SU-DHL-6 (cell line): Measurements from ENCODE around the gene LIPK.

ENCODE experiments used
- H2AFZ ChIP-seq: fragments of 200-600 bp; sonication (generic); 2 replicates; pipeline ENCODE4 v1.6.1; 2014; ENCODE audit warnings: low read depth, mild to moderate bottlenecking, moderate library complexity, mixed read lengths, antibody characterized with exemption, low read length; ENCODE audit not compliant: severe bottlenecking
- H3F3A ChIP-seq: fragments of 200-600 bp; shearing (Covaris generic); 2 replicates; pipeline ENCODE4 v1.6.0; 2016; ENCODE audit warnings: antibody characterized with exemption, mild to moderate bottlenecking; ENCODE audit not compliant: insufficient read depth
- H3K27ac ChIP-seq: fragments of 200-600 bp; sonication (generic); 2 replicates; pipeline ENCODE4 v1.5.1; 2016; ENCODE audit warnings: low read depth, mild to moderate bottlenecking, low read length, moderate library complexity, mixed read lengths
- H3K27me3 ChIP-seq: fragments of 200-600 bp; sonication (generic), shearing (Covaris generic); 2 replicates; pipeline ENCODE4 v1.6.0; 2014; ENCODE audit warnings: mild to moderate bottlenecking, low read length
- H3K36me3 ChIP-seq: fragments of 200-600 bp; sonication (generic); 2 replicates; pipeline ENCODE4 v1.6.1; 2014; ENCODE audit warnings: mild to moderate bottlenecking, low read length, mixed read lengths
- H3K4me2 ChIP-seq: fragments of 300-600, 200-600 bp; shearing (Covaris generic), sonication (generic); 2 replicates; pipeline ENCODE4 v1.6.0; 2014; ENCODE audit warnings: low read length, low read depth, mild to moderate bottlenecking; ENCODE audit not compliant: poor library complexity, severe bottlenecking
- H3K4me3 ChIP-seq: fragments of 200-600 bp; sonication (generic); 2 replicates; pipeline ENCODE4 v1.5.1; 2014; ENCODE audit warnings: antibody characterized with exemption, low read length, mild to moderate bottlenecking, mixed read lengths; ENCODE audit not compliant: insufficient read depth, poor library complexity, severe bottlenecking
- H3K79me2 ChIP-seq: fragments of 200-600 bp; sonication (generic); 2 replicates; pipeline ENCODE4 v1.6.1; 2014; ENCODE audit warnings: mild to moderate bottlenecking, low read length, moderate library complexity; ENCODE audit not compliant: insufficient read depth
- H3K9ac ChIP-seq: fragments of 200-600 bp; sonication (generic); 2 replicates; pipeline ENCODE4 v1.7.0; 2014; ENCODE audit warnings: mild to moderate bottlenecking, low read length
- H3K9me2 ChIP-seq: fragments of 200-600 bp; sonication (generic); replicated peaks from 2 replicates; pipeline ENCODE4 v1.6.1; 2014; ENCODE audit warnings: low read length; ENCODE audit not compliant: insufficient read depth
- H3K9me3 ChIP-seq: fragments of 200-600 bp; sonication (generic); 2 replicates; pipeline ENCODE4 v1.6.1; 2014; ENCODE audit warnings: low read length, mixed read lengths; ENCODE audit not compliant: insufficient read depth
- H4K20me1 ChIP-seq: fragments of 200-600 bp; sonication (generic); 2 replicates; pipeline ENCODE4 v1.6.1; 2014; ENCODE audit warnings: low read depth, mild to moderate bottlenecking, antibody characterized with exemption, low read length, moderate library complexity, mixed read lengths
- EZH2phosphoT487 ChIP-seq: fragments of 200-600 bp; sonication (generic), shearing (Covaris generic); conservative IDR thresholded peaks from 2 replicates; pipeline ENCODE4 v1.6.1; 2018; ENCODE audit warnings: mild to moderate bottlenecking, antibody characterized with exemption, low read length, moderate library complexity, mixed read lengths
- TF ChIP-seq, protein P1 (sequence below): fragments of 200-600 bp; sonication (generic); IDR thresholded peaks from one replicate; pipeline ENCODE4 v1.5.1; 2017; ENCODE audit warnings: antibody characterized with exemption, mild to moderate bottlenecking, low read length, moderate library complexity; ENCODE audit not compliant: insufficient read depth, poor library complexity, severe bottlenecking

Gene LIPK

DNA sequence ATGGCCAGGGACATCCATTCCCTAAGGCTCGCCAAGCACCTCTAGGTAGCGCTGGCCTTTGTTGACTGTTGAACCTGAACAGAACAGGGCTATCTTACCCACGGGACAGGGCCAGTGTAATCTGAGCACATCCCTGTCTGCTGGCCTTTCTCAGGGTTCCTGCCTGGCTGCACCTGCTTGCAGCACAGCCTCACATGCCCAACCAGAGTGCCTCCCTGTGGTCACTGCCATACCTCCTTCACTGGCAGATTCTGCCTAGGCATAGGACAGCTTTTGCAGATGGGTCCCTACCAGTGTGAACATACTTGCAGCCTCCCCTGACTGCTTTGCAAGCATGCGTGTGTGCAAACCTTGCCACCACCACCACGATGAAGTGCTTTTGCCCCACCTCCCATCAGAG, 38.0 kb downstream of the LIPK start:
- no peaks in the 10 kb centered on the region for H3F3A ChIP-seq
- H3K27ac ChIP-seq, result no peak overlapping the region
- no peaks in the 10 kb centered on the region for H3K79me2 ChIP-seq
- TF ChIP-seq, protein P1, sequence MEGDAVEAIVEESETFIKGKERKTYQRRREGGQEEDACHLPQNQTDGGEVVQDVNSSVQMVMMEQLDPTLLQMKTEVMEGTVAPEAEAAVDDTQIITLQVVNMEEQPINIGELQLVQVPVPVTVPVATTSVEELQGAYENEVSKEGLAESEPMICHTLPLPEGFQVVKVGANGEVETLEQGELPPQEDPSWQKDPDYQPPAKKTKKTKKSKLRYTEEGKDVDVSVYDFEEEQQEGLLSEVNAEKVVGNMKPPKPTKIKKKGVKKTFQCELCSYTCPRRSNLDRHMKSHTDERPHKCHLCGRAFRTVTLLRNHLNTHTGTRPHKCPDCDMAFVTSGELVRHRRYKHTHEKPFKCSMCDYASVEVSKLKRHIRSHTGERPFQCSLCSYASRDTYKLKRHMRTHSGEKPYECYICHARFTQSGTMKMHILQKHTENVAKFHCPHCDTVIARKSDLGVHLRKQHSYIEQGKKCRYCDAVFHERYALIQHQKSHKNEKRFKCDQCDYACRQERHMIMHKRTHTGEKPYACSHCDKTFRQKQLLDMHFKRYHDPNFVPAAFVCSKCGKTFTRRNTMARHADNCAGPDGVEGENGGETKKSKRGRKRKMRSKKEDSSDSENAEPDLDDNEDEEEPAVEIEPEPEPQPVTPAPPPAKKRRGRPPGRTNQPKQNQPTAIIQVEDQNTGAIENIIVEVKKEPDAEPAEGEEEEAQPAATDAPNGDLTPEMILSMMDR, result no peak
- no peak for TF ChIP-seq EZH2phosphoT487
- H4K20me1 ChIP-seq, result no peaks in the 10 kb centered on the region
- H3K4me3 ChIP-seq, result no peak overlapping the region
- no peaks in the 10 kb centered on the region for H3K36me3 ChIP-seq
- H2AFZ ChIP-seq, result no peak overlapping the region
- H3K9ac ChIP-seq, result no peak overlapping the region
- H3K4me2 ChIP-seq, result no peak overlapping the region
- no peaks in the 10 kb centered on the region for H3K9me2 ChIP-seq
- no peaks in the 10 kb centered on the region for H3K27me3 ChIP-seq
- H3K9me3 ChIP-seq, result no peaks in the 10 kb centered on the region

DNA sequence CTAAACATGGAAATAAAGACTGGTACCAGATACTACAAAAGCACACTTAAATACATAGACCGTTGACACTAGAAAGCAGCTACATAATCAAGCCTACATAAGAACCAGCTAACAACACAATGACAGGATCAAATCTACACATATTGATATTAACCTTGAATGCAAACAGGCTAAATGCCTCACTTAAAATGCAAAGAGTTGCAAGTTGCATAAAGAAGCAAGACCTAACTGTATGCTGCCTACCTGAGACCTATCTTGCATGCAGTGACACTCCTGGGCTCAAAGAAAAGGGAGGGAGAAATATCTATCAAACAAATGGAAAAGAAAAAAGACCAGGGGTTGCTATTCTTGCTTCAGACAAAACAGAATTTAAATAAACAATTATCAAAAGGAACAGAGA, 39.6 kb downstream of the LIPK start:
- no peak overlapping the region for H3K4me2 ChIP-seq
- H3K4me3 ChIP-seq, result no peak overlapping the region
- TF ChIP-seq, protein P1, result no peak
- no peak for TF ChIP-seq EZH2phosphoT487
- H2AFZ ChIP-seq, result no peak overlapping the region
- H3K9me3 ChIP-seq, result no peaks in the 10 kb centered on the region
- no peaks in the 10 kb centered on the region for H3K9me2 ChIP-seq
- H3K36me3 ChIP-seq, result no peaks in the 10 kb centered on the region
- no peaks in the 10 kb centered on the region for H3K27me3 ChIP-seq
- no peaks in the 10 kb centered on the region for H3K79me2 ChIP-seq
- H3K9ac ChIP-seq, result no peak overlapping the region
- no peaks in the 10 kb centered on the region for H3F3A ChIP-seq
- no peaks in the 10 kb centered on the region for H4K20me1 ChIP-seq
- H3K27ac ChIP-seq, result no peak overlapping the region

GRCh38 chr10:88754287-88754686, 48.2 kb downstream of the LIPK start:
- no peaks in the 10 kb centered on the region for H3K36me3 ChIP-seq

More at GRCh38 chr10:88754287-88754686, 48.2 kb downstream of the LIPK start:
- Histone ChIP-seq H3K4me2 (no peak overlapping the region), H4K20me1 (no peaks in the 10 kb centered on the region), H2AFZ (no peak overlapping the region), H3F3A (no peaks in the 10 kb centered on the region), H3K27me3 (no peaks in the 10 kb centered on the region), H3K79me2 (no peaks in the 10 kb centered on the region), H3K9me2 (no peaks in the 10 kb centered on the region), H3K4me3 (no peak overlapping the region), H3K9me3 (no peaks in the 10 kb centered on the region), H3K27ac (no peak overlapping the region), H3K9ac (no peak overlapping the region)
- TF ChIP-seq EZH2phosphoT487, result no peak
- TF ChIP-seq, protein P1, result no peak
